NCI-H226 (cell line): ENCODE results near the gene FYN.
"Not testable (repeated sequence)": the region's sequence is repeated elsewhere in the genome, so short reads cannot be mapped to it uniquely, and the experiment has no call there.

ENCODE experiments used
- DNase-seq: peaks from one replicate; pipeline ENCODE4 v3.0.0-alpha.2; 2015

FYN gene

DNA sequence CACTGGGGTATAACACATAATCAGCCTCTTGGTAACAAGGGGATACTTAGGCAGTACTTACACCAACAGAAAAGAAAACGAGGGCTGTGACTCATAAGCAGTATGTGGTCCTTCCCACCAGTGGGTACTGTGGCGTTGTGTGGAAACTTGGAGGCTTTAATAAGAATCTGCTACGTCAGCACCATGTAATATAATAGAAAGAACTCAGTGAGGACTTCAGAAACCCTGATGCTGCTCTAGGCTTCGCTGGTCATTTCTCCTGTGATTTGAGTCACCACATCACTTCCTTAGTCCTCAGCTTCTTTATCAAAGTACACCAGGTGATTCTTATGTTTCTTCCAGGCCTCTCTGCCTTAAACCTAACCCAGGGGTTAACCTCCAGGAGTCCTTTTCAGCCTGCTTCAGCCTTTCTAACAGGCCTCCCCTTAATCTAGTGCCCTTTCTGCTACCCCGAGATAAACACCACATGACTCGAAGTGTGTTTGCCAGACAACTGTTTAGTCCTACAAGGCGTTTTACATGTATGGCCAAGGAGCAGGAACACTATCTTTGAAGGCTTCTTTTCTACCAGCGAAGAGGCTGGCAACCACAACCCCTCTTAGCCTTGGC, 68.5 kb downstream of the FYN start:
- DNase-seq, result peak; percentile 51

DNA sequence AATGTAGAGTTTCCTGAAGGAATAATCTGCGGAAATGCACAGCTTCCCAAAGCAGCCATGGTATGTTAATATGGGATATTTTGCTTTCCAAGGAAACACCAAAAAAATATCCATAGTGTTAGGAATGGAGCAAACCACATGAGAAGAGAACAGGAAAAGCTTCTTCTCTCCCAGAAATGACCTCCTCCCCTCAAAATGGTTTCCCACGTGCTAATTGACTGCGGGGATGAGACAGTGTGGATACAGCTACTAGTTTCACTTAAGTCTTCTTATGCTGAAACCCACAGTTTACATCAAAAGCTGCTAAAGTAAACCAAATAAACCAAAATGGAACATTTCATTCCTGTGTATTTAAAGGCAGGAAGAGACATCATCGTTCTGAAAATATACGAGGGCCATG, 69.4 kb downstream of the FYN start:
- no peak for DNase-seq

DNA sequence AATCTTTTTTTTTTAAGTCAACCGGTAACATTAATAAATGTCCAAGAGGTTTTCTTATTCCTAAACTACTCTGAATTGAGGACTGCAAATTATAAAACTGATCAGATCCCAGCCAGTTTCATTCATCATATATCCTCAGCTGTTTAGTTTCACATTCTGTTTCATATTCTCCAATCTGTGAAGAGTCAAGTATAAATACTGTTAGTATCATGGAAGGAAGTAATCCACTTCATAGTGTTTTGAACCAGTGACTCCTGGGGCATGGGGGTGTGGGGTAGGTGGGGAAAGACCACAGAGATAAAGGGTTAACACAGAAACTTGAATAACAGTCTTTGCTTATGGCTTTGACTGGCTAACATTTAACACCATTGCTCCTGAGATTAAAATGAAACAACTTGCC, 69.9 kb downstream of the FYN start:
- DNase-seq, result no peak

DNA sequence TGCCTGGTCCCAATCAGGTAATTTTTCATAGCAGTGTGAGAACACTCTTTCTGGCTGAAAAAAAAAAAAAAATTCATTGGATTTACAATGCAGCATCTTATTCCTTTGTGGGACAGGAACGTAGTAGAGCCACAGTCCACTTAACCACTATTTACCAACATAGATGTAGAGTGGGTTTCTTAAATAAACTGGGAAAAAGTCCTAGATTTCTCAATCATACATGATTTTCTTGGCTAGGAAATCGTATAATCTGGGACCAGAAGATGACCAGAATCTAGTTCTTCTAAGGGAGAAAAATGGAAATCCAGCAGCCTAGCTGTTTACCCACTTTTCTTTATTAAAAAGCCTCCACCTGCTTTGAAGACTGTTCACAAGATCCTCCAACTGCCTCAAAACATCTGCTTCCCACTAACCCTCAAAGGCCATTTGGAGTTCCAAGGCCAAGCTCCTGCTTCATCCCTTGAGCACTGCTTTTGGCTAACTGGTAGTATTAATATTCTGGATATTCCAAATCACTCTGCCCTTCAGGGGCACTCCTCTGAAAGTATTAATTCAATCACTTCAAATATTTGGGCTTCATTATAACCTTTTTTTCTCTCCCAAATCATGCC, 70.4 kb downstream of the FYN start:
- no peak for DNase-seq

DNA sequence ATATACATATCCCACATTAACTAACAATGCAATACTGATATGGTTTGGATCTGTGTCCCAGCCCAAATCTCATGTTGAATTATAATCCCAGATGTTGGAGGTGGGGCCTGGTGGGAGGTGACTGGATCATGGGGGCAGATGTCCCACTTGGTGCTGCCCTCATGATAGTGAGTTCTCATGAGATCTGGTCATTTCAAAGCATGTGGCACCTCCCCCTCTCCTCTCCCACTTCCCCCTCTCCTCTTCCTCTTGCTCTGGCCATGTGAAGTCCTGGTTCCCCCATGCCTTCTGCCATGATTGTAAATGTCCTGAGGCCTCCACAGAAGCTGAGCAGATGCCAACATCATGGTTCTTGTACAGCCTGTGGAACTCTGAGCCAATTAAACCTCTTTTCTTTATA, 71.2 kb downstream of the FYN start:
- DNase-seq, result no peak

DNA sequence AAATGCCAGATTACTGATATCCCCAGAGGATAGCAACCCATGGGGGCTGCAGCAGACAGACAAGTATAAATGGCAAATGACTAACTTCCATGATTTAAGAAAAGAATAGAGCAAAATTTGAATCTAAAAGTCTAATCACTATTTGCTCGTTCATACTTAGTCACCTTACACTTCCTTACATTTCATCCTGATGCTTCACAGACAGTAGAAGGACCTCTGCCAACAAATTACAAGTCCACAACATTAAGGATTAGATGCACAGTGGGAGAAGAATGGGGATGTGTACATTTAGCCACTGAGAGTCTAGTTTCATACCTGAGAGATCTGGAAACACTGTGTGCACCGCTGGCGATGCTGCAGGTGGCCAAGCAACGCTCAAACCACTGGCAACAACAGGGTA, 72.4 kb downstream of the FYN start:
- peak; percentile 51 for DNase-seq

DNA sequence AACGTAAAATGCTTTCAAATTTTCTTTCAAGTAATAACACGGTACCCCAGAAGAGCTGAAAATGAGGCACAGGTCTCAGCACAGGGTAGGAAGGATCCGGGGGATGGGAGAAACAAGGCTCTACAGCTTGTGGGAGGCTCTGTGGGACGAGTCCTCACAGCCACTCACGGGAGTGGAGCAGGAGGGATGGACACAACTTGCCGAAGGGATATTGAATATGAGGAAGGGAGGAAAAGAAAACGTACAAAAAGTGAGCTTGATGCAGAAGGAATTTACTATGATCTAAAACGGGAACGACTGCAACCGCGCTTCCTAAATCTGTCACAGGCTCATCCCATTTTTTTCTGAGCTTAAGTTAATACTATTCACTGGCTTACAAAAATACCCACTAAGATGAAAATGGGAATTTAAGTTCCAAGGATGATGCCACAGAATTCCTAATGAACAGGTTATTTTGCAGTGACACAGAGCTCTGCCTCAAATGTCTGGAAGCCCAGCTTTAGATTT, 72.9 kb downstream of the FYN start:
- DNase-seq, result no peak

DNA sequence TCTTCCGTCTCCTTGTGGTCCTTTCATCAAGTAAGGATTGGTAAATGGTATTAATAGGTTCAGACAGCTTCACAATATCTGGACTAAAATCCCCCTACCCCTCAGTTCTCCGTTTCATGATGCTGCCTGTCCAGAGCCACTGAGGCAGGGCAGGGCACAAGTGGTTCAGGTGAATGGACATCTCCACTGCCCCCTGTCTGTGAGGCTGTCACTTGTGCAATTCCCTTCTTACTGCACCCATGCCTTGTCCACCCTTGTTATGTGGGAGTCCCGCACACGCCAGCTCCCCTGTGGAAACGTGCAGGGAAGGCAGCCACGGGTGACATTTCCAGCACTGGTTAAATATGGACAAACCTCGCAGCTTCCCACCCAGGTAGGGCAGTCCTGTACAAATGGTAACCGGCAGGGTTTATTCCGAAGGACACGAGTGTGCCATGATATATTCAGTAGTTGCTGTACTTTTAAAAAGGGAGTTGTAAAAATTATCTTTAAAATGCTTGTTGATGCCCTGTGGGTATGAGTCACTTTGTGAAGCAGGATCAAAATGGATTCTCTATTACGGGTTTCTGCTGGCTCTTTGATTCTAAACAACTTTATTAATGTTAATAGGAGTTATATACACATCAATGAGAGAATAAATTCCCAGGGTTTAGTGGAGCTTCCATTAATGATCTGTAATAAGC, 73.5 kb downstream of the FYN start:
- DNase-seq, result no peak

DNA sequence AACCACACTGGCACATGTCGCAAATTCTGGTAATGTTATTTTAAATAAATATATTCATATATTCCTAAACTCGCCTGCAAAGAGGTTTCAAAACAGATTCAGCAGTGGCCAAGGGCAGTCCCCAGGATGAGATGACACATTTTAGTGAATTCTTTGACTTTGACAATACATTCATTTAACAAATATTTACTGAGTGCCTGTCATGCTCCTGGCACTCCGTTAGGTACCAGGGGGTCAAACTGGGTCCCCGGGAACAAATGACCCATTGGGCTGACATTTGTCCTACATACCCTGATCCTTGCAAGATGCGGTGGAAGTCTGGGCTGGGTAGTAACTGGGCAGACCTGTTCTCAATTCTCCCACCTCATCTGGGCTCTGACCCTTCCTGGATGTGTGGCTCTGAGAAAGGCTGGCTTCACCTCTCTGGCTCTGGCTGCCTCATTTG, 74.9 kb downstream of the FYN start:
- DNase-seq, result no peak

DNA sequence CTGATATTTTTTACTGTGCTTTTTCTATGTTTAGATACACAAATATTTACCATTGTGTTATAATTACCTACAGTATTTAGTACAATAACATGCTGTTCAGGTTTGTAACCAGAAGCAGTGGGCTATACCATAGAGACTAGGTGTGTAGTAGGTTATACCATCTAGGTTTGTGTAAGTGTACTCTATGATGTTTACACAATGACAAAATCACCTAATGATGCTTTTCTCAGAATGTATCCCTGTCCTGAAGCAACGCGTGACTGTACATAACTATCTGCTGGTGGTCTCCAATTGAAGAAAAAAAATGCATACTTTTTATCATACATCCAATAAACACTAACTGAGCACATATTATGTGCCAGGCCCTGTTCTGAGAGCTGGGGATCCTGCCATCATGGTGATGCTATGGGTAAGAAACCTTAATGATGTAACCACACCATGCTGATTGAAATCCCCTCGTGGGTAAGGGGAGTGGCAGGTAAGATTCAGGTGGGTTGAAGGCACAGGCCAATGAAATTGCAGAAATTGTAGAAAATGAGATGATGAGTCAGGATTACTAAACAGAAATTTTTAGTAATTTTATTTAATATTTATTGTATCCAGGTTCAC, 76.8 kb downstream of the FYN start:
- no peak for DNase-seq

DNA sequence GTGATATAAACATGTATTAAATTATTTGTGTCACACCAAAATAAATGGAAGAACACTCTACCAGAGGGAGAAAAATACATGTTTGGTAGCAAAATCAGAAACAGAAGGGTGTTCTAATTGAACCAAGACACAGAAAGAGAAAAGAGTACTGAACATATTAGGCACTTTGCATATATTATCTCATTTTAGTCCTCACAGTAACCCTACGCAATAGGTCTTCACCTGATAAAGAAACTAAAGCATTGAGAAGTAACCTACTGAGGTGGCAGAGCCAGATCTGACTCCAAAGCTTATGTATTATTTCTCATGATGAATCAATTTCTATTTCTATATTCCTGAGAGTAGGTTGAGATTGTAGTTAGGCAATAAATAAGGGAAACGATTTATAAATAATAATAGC, 77.7 kb downstream of the FYN start:
- DNase-seq, result no peak

DNA sequence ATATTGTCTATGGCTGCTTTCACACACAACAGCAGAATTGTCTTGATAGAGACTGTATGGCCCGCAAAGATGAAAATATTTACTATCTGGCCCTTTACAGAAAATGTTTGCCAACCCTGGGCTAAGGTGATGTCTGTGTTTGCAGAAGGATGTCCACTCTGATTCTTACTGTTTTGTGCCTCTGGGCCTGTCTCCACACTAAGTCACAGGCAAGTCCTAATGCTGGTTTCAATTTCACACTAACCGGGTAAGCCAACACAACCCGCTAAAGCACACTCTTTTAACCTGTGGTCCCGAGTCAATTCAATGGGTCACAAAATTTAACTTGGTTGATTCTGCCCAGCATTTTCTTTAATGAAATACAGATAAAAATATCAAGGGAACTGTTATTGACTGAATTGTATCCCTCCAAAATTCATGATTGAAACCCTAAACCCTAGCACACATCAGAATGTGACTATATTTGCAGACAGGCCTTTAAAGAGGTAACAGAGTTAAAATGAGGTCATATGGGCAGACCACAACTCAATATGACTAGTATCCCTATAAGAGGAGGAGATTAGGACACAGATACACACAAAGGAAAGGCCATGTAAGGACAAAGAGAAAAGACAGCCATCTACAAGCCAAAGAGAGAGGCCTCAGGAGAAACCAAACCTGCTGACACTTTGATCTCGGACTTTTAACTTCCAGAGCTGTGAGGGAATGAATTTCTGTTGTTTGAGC, 78.4 kb downstream of the FYN start:
- no peak for DNase-seq

DNA sequence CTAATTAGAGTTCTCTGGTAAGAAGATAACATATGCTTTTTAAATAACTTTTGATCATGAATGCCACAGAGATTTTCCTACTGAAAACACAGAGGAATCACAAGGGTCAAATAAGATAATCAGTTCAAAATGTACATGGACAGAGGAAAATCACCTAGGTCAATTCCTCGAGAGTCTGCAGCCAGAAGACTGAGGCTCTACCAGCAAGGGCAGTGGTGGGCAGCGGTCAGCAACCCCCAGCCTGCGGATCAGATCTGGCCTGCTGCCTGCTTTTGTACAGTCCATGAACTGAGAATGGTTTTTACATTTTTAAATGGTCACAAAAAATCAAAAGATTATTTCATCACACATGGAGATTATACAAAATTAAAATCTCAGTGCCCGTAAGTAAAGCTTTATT, 79.0 kb downstream of the FYN start:
- DNase-seq, result no peak

DNA sequence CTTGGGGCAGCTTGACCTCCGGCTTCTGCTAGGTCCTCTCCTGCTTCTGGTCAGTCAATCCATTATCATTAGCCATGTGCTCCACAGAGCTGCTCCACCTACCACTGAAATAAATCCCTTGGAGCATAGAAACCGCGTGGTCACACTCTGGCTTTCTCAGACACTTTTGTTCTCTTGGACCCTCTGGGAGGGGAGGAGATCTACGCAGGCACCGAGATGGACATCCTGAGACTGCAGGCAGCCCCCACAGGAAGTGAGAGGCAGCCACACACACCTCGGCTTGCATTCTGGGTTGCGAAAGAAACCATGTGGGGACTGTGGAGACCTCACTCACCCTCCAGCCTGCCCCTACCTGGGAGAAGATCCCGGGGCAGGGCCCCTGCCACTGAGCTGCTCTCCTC, 79.5 kb downstream of the FYN start:
- no peak for DNase-seq

DNA sequence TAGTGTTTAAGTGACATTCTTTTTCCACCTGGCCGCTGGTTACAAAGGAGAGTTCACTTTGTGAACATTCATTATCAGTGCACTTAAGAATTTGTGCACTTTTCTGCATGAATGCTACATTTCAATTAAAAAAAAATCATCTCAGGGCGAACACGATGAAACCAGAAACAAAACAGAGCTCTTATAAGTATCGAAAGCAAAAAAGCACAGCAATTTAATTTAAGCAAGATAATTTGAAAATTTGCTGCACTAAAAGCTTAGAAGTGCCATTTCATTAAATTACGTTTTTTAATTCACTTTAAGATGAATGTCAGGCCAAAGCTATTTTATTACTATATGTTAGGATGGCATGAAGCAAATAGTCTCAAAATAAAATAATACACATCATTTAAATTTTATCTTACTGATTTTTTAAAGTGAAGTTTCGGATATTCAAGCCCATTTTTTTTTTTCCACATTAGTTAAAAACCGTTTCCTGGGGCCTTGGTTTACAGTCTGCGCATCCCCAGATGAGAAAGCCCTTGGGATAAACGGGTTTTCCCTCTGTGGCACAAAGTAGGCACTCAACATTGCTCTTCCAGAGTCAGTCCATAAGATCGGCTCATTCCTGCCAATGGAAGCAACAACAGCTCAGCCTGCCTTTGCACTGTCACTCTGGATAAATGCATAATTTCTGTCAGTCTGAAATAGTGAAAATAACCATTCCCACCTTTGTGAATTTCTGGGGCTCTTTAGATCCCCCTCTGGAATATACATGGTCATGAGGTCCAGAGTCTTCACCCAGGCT, 80.1 kb downstream of the FYN start:
- no peak for DNase-seq

DNA sequence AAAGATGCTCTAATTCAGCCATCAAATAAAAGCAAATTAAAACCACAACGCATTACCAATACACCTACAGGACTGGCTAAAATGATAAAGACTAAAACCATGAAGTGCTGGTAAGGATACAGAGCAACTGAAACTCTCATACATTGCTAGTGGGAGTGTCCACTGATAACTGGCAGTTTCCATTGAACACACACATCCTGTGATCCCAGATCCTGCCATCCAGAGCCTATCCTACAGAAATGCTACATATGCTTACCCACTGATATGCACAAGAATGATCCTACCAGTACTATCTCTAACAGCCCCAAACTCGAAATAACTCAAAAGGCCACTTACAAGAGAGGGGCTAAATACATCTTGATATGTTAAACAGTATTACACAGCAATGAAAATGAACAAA, 81.0 kb downstream of the FYN start:
- DNase-seq, result no peak

DNA sequence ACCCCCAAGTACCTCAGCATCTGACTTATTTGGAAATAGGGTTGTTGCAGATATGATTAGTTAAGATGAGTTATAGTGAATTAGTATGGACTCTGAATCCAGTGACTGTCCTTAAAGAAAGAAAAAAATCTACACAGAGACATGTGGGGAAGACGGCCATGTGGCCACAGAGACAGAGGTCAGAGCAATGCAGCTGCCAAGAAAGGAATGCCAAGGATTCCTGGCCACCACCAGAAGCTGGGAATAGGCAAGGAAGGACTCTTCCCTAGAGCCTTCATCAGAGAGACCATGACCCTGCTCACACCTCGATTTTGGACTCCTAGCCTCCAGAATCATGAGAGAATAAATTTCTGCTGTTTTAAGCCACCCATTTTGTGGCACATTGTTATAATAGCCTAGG, 81.8 kb downstream of the FYN start:
- DNase-seq, result no peak

DNA sequence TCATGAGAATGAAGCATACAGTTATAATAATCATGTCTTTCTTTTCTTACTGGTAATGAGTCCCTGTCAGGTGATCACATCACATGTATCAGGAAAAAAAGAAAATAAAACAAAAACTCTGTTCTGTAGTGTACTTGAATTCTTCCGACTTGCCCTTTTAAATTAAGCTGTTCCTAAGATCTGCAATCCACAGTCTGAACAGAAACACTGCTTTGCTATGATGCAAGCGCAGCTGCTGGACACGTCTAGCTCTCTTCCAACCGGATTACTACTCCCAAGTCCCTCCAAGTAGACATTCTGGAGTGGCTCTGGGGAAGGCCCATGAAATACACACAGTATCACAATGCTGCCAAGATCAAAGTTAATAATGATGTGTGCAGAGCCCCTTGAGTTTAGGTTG, 83.7 kb downstream of the FYN start:
- DNase-seq, result no peak

DNA sequence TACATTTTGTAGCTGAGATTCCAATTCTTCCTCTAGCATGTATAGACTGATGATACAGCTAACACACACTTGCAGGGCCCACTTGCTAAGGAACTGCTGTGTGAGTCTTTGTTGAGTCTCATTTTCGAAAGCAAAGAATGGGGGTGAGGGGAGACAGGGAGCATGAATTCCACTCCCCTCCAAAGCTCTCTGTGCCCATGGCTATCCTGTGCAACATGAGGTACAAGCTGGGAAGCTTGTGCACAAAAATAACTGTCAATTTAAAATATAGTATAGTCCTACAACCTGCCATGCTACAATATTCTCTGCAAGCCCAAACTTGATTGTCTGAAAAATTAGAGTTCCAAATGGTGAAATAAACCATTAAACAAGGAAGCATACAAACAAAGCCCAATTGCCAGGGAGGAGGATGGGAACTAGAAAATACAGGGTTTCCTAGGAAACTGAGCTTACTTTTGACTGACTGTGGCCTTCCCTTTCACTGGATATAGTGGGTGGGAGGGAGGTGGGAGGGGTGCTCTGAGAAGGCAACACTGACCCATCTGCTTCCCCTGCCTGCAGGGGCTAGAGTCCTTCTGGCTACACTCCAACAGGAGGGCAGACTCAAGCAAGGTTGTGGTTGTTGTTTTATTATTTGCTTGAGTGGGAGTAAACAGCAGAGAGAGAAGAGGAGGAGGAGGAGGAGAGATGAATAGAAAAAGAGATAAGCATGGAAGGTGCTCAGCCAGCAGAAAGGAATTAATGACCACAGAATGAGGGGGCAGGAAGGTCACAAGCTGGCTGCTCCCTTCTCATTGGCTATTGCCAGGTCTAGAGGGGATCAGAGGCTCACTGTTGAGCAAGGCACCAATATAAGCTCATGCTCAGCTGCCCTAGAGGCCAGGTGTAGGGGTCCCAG, 84.6 kb downstream of the FYN start:
- peak; percentile 85 for DNase-seq

DNA sequence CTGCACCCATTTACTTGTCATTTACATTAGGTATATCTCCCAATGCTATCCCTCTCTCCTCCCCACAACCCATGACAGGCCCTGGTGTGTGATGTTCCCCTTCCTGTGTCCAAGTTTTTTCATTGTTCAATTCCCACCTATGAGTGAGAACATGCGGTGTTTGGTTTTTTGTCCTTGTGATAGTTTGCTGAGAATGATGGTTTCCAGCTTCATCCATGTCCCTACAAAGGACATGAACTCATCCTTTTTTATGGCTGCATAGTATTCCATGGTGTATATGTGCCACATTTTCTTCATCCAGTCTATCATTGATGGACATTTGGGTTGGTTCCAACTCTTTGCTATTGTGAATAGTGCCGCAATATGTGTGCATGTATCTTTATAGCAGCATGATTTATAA, 87.1 kb downstream of the FYN start:
- not testable (repeated sequence) for DNase-seq

DNA sequence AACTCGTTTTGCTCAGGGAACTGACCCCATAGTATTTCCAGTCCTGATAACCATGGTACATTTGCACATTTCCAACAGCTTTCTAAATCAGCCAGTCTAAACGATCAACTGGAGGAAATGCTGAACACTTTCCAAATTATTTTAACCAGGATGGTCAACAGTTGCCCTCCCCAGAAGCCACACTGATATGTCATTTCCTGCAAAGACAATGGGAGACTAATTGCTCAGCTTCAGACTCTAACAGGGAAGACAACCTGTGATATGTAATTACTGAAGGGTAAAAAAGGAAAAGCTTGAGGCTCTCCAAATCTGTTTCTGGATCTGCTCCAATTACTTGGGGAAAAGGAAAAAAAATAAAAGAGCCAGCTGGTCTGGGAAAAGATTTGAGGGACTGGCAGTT, 88.8 kb downstream of the FYN start:
- DNase-seq, result no peak
